Spleen (tissue), 7 donors: ENCODE measurements around the gene SHF.

ENCODE experiments used
- POLR2A ChIP-seq, 3 donors: fragments of 450-650 bp; IDR thresholded peaks; one replicate each; pipeline ENCODE4 v1.5.1; 2017; ENCODE audit warnings: antibody characterized with exemption in 3 of 3, mild to moderate bottlenecking in 1 of 3
- POLR2AphosphoS5 ChIP-seq, 3 donors: sonication (generic); formaldehyde crosslinking; IDR thresholded peaks; one replicate each; pipeline ENCODE4 v1.5.1; 2017; ENCODE audit warnings: antibody characterized with exemption in 3 of 3
- TF ChIP-seq, protein P1 (sequence below), 11 experiments: fragments of 200-600 bp in 7 of 11; fragments of 450-650 bp in 4 of 11; sonication (generic) in 4 of 11; IDR thresholded peaks in 8 of 11; conservative IDR thresholded peaks in 3 of 11; 1 replicate in 7 of 11; 2 replicates in 4 of 11; pipeline versions ENCODE4 v1.4.0 to v1.8.0; 2016 to 2021; ENCODE audit warnings: antibody characterized with exemption in 11 of 11, inconsistent platforms in 4 of 11, mild to moderate bottlenecking in 1 of 11
- donor health status: DM: no; HTN: no; CAD: no; lungs with moderate emphysema.
- donor health status: DM: no; HTN: no; CAD: no.
- donor health status: DM: no; HTN: no; CAD: no.

DNA sequence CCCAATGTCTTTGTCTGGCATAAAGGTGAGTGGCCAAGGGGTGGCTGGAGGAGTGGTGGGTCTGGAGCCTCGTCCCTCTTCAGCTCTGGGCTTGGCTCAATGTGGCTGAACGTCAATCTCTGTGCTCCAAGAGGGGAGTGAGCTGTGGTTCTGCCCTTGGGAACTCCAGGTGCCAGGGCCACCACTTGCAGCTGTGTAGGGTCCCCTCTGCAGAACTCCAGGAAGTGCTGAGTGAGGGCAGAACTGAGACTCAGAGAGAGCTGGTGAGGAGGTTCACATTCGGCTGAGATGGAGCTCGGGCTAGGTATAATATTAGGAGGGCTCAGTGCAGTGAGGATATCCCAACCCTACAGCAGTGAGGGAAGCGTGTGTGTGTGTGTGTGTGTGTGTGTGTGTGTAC, 46.4 kb downstream of the SHF start:
- TF ChIP-seq, protein P1, sequence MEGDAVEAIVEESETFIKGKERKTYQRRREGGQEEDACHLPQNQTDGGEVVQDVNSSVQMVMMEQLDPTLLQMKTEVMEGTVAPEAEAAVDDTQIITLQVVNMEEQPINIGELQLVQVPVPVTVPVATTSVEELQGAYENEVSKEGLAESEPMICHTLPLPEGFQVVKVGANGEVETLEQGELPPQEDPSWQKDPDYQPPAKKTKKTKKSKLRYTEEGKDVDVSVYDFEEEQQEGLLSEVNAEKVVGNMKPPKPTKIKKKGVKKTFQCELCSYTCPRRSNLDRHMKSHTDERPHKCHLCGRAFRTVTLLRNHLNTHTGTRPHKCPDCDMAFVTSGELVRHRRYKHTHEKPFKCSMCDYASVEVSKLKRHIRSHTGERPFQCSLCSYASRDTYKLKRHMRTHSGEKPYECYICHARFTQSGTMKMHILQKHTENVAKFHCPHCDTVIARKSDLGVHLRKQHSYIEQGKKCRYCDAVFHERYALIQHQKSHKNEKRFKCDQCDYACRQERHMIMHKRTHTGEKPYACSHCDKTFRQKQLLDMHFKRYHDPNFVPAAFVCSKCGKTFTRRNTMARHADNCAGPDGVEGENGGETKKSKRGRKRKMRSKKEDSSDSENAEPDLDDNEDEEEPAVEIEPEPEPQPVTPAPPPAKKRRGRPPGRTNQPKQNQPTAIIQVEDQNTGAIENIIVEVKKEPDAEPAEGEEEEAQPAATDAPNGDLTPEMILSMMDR (IDR thresholded peaks at IDR 0.05 in 8 of 11, conservative IDR thresholded peaks at IDR 0.05 in 3 of 11) = no peak
- TF ChIP-seq POLR2A (IDR thresholded peaks at IDR 0.05) = no peak
- TF ChIP-seq POLR2AphosphoS5 (IDR thresholded peaks at IDR 0.05) = no peak
